ENCODE results near the gene RFLNA. TPM values are rescaled to one million over a fixed set of nuclear protein-coding genes. Genes with fewer than 3 reads are reported as not detected.

The RFLNA gene
- polyA plus RNA-seq, 1 donor (not counting 4 experiments of a cell fraction or from before 2014, with no cell fraction given): 1.1 TPM

DNA sequence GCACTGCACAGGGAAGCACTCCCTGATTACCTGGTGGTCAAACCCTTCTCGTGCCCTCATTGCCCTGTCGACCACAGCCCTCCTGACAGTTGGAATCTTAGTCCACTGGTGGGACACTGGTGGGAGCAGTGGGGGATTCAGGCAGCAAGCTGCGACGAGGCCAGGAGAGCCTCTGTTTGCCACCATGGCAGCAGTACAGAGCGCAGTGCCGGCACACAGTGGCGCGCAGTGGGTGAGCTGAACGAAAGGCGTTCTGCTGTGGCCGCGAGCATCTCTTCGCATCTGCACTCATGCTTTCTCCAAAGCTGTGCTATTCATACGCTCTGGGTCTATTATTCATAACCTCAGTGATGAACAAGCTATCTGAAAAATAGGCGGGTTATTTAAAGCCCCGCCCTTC, 14.3 kb downstream of the RFLNA start:
- no peak for DNase-seq (ENCODE audit: low read depth, low spot score)
- Histone ChIP-seq H3K9me3 (ENCODE audit: control insufficient read depth, low read depth, low read length) (no peaks in the 10 kb centered on the region), H3K27me3 (ENCODE audit: control insufficient read depth, extremely low read depth, insufficient read depth, low read length) (peaks cover 5% of the 10 kb centered on the region), H3K27ac (ENCODE audit: control insufficient read depth, insufficient read depth, low read length) (no peak overlapping the region), H3K4me2 (ENCODE audit: control insufficient read depth, extremely low read depth, insufficient read depth, low read depth, low read length) (no peak overlapping the region), H3K79me2 (ENCODE audit: control insufficient read depth, insufficient read depth, low read length) (no peaks in the 10 kb centered on the region), H3K4me3 (ENCODE audit: control insufficient read depth in 2 of 3, extremely low read depth in 1 of 3, insufficient read depth in 2 of 3, low read depth in 1 of 3, low read length in 3 of 3) (no peak overlapping the region), H3K4me1 (ENCODE audit: control insufficient read depth, extremely low read depth, insufficient read depth, low read length) (no peaks in the 10 kb centered on the region), H3K36me3 (ENCODE audit: control insufficient read depth in 2 of 2, extremely low read depth in 1 of 2, insufficient read depth in 2 of 2, low read length in 2 of 2) (no peaks in the 10 kb centered on the region), H4K20me1 (ENCODE audit: control insufficient read depth, extremely low read depth, insufficient read depth, low read length) (no peaks in the 10 kb centered on the region), H2AFZ (ENCODE audit: control insufficient read depth, low read length) (no peak overlapping the region), H3K9ac (ENCODE audit: control insufficient read depth, extremely low read depth, insufficient read depth, low read length) (no peak overlapping the region), H3K9me1 (ENCODE audit: control insufficient read depth, extremely low read depth, insufficient read depth, low read length) (no peaks in the 10 kb centered on the region)
- dilution Hi-C loops (cut with MboI; ENCODE audit: extremely low pct_ligation_motif_present, low sequenced_read_pairs): no loop called here
- no peak for FAIRE-seq
- TF ChIP-seq, protein P1, sequence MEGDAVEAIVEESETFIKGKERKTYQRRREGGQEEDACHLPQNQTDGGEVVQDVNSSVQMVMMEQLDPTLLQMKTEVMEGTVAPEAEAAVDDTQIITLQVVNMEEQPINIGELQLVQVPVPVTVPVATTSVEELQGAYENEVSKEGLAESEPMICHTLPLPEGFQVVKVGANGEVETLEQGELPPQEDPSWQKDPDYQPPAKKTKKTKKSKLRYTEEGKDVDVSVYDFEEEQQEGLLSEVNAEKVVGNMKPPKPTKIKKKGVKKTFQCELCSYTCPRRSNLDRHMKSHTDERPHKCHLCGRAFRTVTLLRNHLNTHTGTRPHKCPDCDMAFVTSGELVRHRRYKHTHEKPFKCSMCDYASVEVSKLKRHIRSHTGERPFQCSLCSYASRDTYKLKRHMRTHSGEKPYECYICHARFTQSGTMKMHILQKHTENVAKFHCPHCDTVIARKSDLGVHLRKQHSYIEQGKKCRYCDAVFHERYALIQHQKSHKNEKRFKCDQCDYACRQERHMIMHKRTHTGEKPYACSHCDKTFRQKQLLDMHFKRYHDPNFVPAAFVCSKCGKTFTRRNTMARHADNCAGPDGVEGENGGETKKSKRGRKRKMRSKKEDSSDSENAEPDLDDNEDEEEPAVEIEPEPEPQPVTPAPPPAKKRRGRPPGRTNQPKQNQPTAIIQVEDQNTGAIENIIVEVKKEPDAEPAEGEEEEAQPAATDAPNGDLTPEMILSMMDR (optimal IDR thresholded peaks at IDR 0.05 in 1 of 3, IDR thresholded peaks at IDR 0.05 in 1 of 3, conservative IDR thresholded peaks at IDR 0.05 in 1 of 3; ENCODE audit: extremely low read depth in 1 of 3, insufficient read depth in 2 of 3, low read length in 3 of 3): no peak
- TF ChIP-seq EZH2 (IDR thresholded peaks at IDR 0.05; ENCODE audit: low read length): no peak

DNA sequence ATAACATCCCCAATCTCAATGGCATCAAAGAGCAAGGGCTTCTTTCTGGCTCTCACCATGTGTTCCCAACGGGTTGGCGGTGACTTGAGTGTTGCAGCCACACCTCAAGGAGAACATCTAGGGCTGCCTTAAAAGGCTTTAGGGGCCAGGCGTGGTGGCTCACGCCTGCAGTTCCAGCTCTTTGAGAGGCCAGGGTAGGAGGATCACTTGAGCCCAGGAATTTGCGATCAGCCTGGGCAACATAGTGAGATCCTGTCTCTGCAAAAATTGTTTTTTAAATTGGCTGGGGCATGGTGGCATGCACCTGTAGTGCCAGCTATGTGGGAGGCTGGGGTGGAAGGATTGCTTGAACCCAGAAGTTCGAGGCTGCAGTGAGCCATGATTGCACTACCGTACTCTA, 14.9 kb downstream of the RFLNA start:
- H3K4me2 ChIP-seq (ENCODE audit: control insufficient read depth, extremely low read depth, insufficient read depth, low read depth, low read length): no peak overlapping the region
- no peaks in the 10 kb centered on the region for H3K9me1 ChIP-seq (ENCODE audit: control insufficient read depth, extremely low read depth, insufficient read depth, low read length)
- no peaks in the 10 kb centered on the region for H3K9me3 ChIP-seq (ENCODE audit: control insufficient read depth, low read depth, low read length)
- no peaks in the 10 kb centered on the region for H3K79me2 ChIP-seq (ENCODE audit: control insufficient read depth, insufficient read depth, low read length)
- H3K27ac ChIP-seq (ENCODE audit: control insufficient read depth, insufficient read depth, low read length): no peak overlapping the region
- no peaks in the 10 kb centered on the region for H4K20me1 ChIP-seq (ENCODE audit: control insufficient read depth, extremely low read depth, insufficient read depth, low read length)
- no peak for DNase-seq (ENCODE audit: low read depth, low spot score)
- dilution Hi-C loops (cut with MboI; ENCODE audit: extremely low pct_ligation_motif_present, low sequenced_read_pairs): no loop called here
- no peak overlapping the region for H3K9ac ChIP-seq (ENCODE audit: control insufficient read depth, extremely low read depth, insufficient read depth, low read length)
- no peaks in the 10 kb centered on the region for H3K36me3 ChIP-seq (ENCODE audit: control insufficient read depth in 2 of 2, extremely low read depth in 1 of 2, insufficient read depth in 2 of 2, low read length in 2 of 2)
- no peak for TF ChIP-seq EZH2 (IDR thresholded peaks at IDR 0.05; ENCODE audit: low read length)
- TF ChIP-seq, protein P1 (optimal IDR thresholded peaks at IDR 0.05 in 1 of 3, IDR thresholded peaks at IDR 0.05 in 1 of 3, conservative IDR thresholded peaks at IDR 0.05 in 1 of 3; ENCODE audit: extremely low read depth in 1 of 3, insufficient read depth in 2 of 3, low read length in 3 of 3): no peak
- no peak overlapping the region for H3K4me3 ChIP-seq (ENCODE audit: control insufficient read depth in 2 of 3, extremely low read depth in 1 of 3, insufficient read depth in 2 of 3, low read depth in 1 of 3, low read length in 3 of 3)
- no peak overlapping the region for H2AFZ ChIP-seq (ENCODE audit: control insufficient read depth, low read length)
- FAIRE-seq: no peak
- H3K4me1 ChIP-seq (ENCODE audit: control insufficient read depth, extremely low read depth, insufficient read depth, low read length): no peaks in the 10 kb centered on the region
- H3K27me3 ChIP-seq (ENCODE audit: control insufficient read depth, extremely low read depth, insufficient read depth, low read length): peaks cover 5% of the 10 kb centered on the region
